GM21515 (cell line): ENCODE measurements around the gene CACNA1B.
"Not testable (repeated sequence)": the region's sequence is repeated elsewhere in the genome, so short reads cannot be mapped to it uniquely, and the experiment has no call there.

ENCODE experiments used
- ATAC-seq: cut with Tn5 transposase; IDR thresholded peaks from one replicate; pipeline ENCODE4 v1.9.1; 2021; ENCODE audit not compliant: unreplicated experiment

The CACNA1B gene

GRCh38 chr9:138095813-138096518 is 218.4 kb downstream of the CACNA1B start:
- no peak for ATAC-seq

- ATAC-seq: no peak
Measured at GRCh38 chr9:138096519-138096845, 218.9 kb downstream of the CACNA1B start.

DNA sequence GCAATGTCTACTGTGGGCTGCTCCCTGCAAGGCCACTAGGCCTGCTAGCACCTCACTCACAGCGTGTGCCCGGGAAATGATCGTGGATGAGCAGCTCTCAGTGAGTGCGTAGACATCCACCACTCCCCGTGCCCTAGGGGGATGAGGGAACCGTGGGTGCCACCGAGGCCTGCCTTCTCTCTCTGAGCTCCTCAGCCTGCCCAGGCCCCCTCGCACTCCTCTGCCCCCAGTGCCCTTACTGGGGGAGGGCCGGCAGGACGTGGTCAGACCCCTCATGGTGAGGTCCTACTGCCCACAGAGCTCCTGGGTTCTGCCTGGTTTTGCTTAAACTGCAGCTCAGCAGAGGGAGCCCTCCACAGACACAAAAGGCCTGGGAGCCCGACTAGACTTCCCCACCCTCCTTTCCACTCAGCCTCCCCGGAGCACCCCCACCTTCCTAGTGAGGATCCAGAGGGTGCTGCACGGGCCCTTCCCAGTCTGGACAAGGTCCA is 220.0 kb downstream of the CACNA1B start:
- no peak for ATAC-seq

GRCh38 chr9:138098116-138098907 is 220.7 kb downstream of the CACNA1B start:
- no peak for ATAC-seq

DNA sequence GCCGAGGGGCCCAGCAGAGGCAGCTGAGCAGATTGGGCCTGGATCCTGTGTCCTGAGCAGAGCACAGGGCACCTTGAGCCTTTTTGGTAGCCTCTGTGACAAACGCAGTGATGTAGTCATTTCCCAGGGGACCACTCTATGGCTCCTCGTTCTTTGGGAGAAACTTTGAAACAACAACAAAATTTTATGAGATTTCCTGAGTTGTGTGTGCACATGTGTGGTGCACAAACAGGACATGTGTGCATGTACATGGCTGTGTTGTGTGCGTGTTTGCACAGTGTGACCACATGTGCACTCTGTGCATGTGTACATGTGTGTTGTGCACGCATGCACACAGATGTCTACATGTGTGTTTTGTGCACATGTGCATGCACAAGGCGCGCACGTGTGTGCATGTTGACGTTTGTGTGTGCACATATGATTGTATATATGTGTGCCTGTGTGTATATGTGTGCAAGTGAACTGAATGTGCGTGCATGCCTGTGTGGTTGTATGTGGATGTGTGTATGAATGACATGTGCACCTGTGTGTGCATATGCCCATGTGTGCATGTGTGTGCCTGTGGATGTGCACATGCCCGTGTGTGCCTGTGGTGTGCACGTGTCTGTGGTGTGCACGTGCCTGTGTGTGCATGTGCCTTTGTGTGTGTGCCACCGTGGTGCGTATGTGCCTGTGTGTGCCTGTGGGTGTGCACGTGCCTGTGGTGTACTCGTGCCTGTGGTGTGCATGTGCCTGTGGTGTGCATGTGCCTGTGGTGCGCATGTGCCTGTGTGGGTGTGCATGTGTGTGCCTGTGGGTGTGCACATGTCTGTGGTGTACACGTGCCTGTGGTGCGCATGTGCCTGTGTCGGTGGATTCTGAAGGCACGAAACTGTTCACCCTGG is 221.6 kb downstream of the CACNA1B start:
- ATAC-seq: no peak

DNA sequence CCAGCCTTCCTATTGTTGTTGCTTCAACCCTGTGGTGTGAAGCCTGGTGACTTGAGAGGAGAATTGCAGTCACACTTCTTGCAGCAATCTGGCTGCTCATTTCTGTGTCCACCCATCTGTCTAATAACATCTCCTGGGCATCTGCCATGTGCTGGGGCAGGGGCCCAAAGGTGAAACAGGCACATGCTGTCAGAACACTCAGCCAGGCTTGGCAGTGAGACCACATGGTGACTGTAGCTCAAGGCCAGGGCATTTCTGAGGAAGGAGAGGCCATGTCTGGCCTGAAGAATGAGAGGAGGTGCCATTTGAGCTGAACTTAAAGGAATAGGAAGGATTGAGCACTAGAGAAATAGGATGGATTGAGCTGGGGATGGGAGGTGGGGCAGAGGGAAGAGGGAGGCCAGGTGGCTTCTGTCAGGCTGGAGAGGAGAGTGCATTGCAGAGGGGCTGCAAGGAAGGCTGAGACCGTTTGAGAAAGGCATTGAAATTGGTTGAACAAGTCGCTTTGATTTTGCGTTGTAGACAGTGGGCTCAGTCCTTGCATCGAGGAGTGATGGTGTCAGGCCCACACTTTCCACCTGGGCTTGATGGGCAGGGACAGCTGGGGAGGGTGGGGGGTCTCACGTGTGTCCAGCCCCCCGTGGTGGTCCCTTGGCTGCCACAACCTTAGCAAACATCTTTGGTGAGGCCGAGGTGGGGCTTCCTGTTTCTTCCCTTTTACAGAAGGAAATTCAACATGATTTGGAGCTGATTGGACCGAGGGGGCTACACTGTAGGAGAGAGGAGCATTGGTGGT is 222.4 kb downstream of the CACNA1B start:
- no peak for ATAC-seq

GRCh38 chr9:138100711-138101350 is 223.2 kb downstream of the CACNA1B start:
- no peak for ATAC-seq

GRCh38 chr9:138101444-138102234 is 224.1 kb downstream of the CACNA1B start:
- ATAC-seq: no peak

DNA sequence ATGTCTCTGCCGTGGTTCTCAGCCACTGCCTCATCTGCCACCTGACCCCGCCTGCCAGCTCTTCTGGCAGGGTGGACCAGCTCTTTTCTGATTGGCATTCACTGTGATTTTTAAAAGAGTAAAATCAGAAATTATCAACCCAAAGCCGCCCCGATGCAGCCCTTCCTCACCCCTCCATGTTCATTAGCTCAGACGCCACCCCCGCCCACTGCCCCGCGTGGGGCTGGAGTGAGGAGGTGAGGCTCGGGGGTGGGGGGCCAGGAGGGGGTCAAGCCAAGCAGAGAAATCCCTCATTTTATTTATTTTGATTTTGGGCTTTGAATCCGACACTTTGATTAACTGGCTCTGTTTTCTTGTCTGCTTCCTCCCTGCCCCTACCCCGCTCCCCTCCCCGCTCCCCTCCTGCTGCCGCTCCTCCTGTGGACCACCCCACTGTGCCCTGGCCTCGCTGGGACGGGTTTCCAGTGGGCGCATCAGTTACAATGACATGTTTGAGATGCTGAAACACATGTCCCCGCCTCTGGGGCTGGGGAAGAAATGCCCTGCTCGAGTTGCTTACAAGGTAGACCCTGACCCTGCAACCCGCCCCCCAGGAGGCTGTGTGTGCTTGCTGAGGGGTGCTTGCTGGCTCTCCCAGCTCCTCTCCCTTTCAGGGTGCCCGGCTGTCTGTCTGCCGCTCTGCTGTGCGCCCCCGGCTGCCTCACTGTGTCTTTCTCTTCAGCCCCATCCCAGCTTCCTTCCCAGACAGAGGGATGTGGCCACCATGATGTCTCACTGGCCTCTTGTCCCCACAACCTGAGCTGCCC is 224.9 kb downstream of the CACNA1B start:
- no peak for ATAC-seq

DNA sequence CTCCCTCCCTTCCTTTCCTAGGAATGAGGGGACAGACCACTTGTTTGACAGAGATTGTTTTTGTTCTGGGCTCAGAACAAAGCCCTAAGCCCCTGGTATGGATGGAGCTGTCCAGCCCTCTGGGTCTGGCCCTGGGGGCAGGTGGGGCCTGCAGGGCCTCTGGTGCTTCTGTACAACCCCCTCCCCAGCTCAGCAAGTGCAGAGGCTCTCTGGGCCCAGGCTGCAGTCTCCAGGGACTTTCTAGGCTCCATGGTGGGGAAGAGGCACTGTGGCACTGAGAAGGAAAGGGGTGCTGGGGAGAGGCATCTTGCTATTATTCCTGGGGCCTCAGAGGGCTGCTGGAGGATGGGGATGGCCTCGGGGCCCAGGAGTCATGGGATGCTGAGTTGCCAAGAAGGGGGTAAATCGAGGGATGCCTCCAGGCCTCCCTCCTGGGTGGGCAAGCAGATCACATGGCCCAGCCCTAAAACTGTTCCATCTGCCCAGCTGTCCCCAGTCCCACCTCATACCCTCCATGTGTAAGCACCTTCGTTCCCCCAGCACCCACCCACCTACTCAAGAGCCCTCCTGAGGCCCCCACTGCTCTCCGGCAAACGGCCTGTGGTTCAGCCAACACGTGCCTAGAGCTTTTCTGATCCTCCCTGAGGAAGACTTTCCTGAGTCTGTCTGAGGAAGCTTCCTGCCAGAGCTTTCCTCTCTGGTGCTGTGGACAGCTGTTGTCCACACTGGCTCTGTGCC is 225.7 kb downstream of the CACNA1B start:
- ATAC-seq: no peak

DNA sequence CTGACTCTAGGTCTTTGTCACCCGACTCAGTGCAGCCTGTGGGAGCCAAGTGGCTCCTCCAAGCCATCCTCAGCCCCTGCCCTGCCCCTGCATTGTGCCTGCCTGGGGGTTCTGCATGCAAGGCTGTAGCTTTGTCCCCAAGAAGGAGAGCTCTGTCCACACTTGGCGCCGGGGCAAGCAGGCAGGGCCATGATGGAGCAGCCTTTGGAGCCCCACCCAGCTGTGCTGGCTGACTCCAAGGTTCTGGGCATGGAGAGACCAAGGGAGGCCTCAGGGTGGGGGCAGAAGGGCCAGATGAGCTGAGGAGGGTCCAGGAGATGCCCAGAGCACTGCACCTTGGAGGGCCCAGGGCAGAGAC is 226.2 kb downstream of the CACNA1B start:
- ATAC-seq: no peak

- ATAC-seq: no peak
Measured at GRCh38 chr9:138104251-138105122, 226.9 kb downstream of the CACNA1B start.

DNA sequence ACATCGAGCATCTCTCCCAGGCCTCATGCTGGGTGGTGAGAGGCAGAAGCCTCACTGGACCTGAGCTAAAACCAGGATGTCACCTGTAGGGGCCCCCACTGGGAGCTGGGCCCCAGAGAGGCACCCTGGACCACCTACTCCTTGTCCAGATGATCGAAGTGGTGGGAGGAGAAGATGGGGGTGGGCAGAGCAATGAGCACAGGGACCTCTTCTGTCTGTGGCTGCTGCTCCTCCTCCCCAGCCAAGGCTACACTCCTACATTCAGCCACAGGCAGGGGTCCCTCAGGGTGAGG is 227.5 kb downstream of the CACNA1B start:
- ATAC-seq: no peak

GRCh38 chr9:138105561-138106505 is 228.3 kb downstream of the CACNA1B start:
- no peak for ATAC-seq

GRCh38 chr9:138107039-138107438 is 229.5 kb downstream of the CACNA1B start:
- not testable (repeated sequence) for ATAC-seq

DNA sequence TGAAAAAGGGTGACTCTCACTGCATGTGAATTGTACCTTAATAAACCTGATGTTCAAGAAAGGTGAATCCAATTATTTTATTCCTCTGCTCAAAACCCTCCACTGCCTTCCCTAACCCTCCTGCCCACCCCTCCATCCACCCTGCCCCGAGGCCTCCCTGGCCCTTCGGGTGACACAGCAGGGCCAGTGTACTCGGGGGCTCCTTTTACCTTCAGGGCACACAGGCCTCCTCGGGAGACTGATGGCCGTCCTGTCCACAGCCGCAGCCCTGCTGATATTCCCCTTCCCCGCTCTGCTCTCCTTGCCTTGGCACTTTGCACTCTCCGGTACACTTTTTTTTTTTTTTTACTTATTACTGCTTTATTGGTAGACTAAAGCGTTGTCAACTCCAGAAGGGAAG is 234.0 kb downstream of the CACNA1B start:
- no peak for ATAC-seq
